ENCODE results near the gene OR4N2. TPM values are rescaled to one million over a fixed set of nuclear protein-coding genes. Genes with fewer than 3 reads are reported as not detected.

The OR4N2 gene, protein sequence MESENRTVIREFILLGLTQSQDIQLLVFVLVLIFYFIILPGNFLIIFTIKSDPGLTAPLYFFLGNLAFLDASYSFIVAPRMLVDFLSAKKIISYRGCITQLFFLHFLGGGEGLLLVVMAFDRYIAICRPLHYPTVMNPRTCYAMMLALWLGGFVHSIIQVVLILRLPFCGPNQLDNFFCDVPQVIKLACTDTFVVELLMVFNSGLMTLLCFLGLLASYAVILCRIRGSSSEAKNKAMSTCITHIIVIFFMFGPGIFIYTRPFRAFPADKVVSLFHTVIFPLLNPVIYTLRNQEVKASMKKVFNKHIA
- total RNA-seq (2022; extraction: Qiagen RNA extraction), result not detected in 5 replicates

DNA sequence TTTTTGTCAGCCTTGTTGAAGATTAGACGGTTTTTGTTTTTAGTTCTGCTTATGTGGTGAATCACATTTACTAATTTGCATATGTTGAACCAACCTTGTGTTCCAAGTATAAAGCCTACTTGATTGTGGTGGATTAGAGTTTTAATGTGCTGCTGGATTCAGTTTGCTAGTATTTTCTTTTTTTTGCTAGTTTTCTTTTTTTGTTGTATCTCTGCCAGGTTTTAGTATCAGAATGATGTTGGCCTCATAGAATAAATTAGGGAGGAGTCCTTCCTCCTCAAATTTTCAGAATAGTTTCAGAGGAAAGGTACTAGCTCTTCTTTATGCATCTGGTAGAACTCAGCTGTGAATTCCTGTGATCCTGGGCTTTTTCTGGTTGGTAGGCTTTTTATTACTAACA, at the start of gene OR4N2:
Gene OR4N2 (plus strand): TSS at position 301 of the 400 bp plus-strand sequence. CDS start 23,679 bp downstream, outside the sequence.

DNA sequence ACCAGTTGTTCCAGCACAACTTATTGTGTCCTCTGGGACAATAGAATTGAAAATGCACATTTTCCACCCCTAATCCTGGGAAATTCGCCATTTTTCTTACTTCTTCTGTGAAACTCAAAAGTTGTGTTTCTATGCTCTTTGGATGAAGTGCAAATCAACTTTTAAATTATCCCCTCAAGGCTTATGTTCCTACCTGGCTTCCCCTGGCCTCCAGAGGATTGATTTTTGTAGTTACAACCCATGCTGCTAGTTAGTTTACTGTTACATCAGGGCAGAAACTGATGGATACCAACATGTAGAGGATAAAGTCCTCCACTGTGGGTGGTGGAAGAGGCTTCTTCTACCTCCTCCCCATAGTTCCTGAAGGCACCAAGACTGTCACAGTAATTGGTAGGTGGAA, 30.4 kb upstream of the OR4N2 start, which contains the start of gene OR4M1:
Gene OR4M1 (plus strand): TSS at position 301 of the 400 bp plus-strand sequence. CDS start 6,819 bp downstream, outside the sequence.

DNA sequence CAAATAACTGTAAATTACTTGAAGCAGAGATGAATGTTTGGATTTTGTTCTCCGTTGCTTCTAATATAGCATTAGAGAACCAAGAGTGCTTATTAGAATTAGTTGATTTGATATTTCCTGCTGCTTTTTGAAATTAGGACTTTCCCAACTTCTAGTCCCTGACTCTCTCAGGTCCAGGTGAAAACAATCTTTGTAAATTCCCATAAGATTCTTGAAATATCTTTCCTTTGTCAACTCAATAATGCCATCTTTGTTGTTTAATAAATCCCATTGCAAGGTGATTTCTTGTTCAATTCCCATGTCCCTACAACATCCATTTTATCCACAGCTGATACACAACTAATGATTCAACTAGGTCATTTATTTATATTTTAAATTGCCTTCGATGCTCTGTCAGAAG, 71.3 kb downstream of the OR4N2 start, which contains the start of gene OR4K2:
Gene OR4K2 (plus strand): TSS at position 301 of the 400 bp plus-strand sequence. CDS start 1,126 bp downstream, outside the sequence.

Other genes with a start within 250 kb of the OR4N2 start
- gene OR11H2, start 89.9 kb upstream of the OR4N2 start, total RNA-seq (2022; extraction: Qiagen RNA extraction), result not detected in 5 replicates
- not detected in 5 replicates for gene OR4Q3, start 60.2 kb upstream of the OR4N2 start, total RNA-seq (2022; extraction: Qiagen RNA extraction)
- not detected in 5 replicates for gene OR4M1, start 30.3 kb upstream of the OR4N2 start, total RNA-seq (2022; extraction: Qiagen RNA extraction)
- gene OR4K2, start 71.4 kb downstream of the OR4N2 start, total RNA-seq (2022; extraction: Qiagen RNA extraction), result not detected in 5 replicates
- not detected in 5 replicates for gene OR4K5, start 116.8 kb downstream of the OR4N2 start, total RNA-seq (2022; extraction: Qiagen RNA extraction)
- not detected in 5 replicates for gene OR4K1, start 127.1 kb downstream of the OR4N2 start, total RNA-seq (2022; extraction: Qiagen RNA extraction)
- not detected in 5 replicates for gene OR4K15, start 171.8 kb downstream of the OR4N2 start, total RNA-seq (2022; extraction: Qiagen RNA extraction)
- not detected in 5 replicates for gene OR4Q2, start 198.4 kb downstream of the OR4N2 start, total RNA-seq (2022; extraction: Qiagen RNA extraction)
- gene OR4K14, start 215.5 kb downstream of the OR4N2 start, total RNA-seq (2022; extraction: Qiagen RNA extraction), result not detected in 5 replicates
- gene OR4K13, start 232.3 kb downstream of the OR4N2 start, total RNA-seq (2022; extraction: Qiagen RNA extraction), result not detected in 5 replicates

Data from A549 treated with CORT108297 at 1 μM for 4 hours (cell line).